T-helper 1 cell (primary cell): ENCODE data around the gene SYVN1.
A peak's percentile ranks its signal among the peaks of the same experiment; 100 is the strongest.
"Not testable (repeated sequence)": the region's sequence is repeated elsewhere in the genome, so short reads cannot be mapped to it uniquely, and the experiment has no call there.

Source experiments
- DNase-seq, 5 donors: peaks; one replicate each; pipeline ENCODE4 v3.0.0-alpha.2; 2012 to 2020
- total RNA-seq, 4 donors: gene quantifications; one replicate each; lab custom pipeline; 2026; lab: John Stamatoyannopoulos, UW

SYVN1 gene
- 50.7 to 71.7 (median 64.8) reads per million in 4 donors for total RNA-seq

DNA sequence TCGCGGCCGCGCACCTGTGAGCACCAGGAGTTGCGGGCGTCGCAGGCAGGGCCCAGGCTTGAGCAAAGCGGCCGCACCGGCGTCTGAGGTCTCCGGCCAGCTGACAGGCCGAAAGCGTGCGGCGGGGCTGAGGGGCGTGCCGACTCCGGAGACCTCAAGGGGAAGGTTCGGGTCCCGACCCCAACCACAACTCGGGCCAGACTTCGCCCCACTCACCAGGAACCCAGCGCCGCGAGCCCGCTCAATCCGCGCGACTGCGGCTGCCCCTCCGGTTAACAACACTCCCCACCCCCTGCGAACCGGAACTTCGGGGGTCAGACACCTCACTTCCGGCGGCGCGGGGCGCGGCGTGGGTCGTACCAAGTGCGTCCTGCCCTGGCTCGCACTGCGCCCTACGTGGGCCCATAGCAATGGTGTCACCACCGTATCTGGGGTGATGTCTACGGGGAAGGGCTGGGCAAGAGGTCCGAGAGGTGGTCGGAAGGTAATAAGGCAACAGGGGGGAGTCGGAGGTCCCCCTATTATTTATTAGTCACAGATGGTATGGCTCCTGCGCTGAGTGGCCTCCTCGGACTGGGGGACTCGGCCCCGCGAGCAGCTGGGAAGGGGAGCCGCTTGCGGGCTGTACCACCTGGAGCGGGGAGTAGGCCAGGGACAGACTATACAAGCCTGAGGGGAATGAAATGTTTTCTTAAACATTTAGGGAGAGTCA is at the start of gene SYVN1:
Gene SYVN1, minus strand, starts transcription at position 280 of the 712 bp plus-strand sequence. CDS start 918 bp downstream, outside the sequence.
- DNase-seq, result peak; percentile 81 to 91 (median 85)

DNA sequence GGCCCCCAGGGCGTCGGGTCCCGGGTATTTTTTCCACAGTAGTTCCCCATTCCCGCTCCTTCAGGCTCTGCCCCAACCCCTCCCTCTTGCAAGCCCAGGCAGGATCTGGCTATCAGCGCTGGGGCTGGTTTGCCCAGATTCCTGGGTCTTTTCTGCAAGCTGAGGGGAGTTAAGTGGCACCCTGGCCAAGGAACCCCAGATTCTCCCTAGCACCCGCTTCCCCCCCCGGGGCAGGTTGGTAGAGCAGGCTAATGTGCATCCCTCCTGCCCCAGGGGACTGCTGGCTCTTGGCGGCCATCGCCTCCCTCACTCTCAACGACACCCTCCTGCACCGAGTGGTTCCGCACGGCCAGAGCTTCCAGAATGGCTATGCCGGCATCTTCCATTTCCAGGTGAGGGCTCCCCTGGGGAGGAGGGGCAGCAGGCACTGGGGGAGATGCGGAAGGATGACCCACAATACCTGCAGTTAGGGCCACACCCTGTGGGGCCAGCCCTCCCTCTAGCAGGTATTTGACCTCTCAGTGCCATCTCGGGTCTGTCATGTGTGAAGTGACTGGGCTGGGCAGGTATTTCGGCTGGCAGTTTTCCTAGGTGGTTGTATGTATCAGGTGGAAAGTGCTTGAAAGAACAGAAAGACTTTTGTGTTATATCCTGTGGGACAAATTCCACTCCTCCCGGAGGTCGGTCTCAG is 49.0 kb upstream of the SYVN1 start:
- DNase-seq, result no peak

DNA sequence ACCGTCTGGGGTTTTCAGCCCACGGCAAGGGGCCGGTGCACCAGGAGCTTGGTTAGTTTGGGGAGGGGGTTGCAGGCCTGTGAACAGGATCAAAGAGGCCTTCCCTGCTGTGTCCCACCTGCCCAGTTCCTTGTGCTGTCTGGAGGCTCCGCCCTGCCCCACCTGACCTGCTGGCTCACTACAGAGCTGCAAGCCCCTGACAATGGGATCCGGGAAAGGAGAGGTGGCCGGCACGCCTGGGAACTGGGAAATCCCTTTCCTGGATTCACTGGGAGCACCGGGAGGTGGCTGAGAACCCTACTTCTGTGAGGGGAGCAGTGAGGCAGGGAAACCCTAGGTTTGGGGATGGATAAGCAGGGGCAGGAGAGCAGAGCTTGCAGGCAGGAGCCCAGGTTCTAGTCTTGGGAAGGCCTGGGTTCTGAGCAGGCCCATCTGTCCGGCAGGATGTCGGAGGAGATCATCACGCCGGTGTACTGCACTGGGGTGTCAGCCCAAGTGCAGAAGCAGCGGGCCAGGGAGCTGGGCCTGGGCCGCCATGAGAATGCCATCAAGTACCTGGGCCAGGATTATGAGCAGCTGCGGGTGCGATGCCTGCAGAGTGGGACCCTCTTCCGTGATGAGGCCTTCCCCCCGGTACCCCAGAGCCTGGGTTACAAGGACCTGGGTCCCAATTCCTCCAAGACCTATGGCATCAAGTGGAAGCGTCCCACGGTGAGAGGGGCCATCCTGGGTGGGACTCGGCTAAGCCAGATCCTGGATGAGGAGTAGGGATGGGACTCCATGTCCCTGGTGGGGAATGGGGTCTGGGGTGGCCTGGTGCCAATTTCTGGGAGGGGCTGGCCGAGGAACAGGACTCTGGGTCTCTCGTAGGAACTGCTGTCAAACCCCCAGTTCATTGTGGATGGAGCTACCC is 48.2 kb upstream of the SYVN1 start:
- DNase-seq, result no peak

- peak; percentile 47 to 79 (median 58) for DNase-seq
Measured at GRCh38 chr11:65181569-65182257, 47.4 kb upstream of the SYVN1 start, which contains the start of gene CAPN1. CAPN1 (plus strand) TSS chr11:65181928; CDS start chr11:65182702, 774 bp downstream.

- DNase-seq, result peak; percentile 36 to 54 (median 45)
Measured at GRCh38 chr11:65180877-65181568, 46.7 kb upstream of the SYVN1 start.

GRCh38 chr11:65174571-65175010 is 40.3 kb upstream of the SYVN1 start:
- not testable (repeated sequence) for DNase-seq

DNA sequence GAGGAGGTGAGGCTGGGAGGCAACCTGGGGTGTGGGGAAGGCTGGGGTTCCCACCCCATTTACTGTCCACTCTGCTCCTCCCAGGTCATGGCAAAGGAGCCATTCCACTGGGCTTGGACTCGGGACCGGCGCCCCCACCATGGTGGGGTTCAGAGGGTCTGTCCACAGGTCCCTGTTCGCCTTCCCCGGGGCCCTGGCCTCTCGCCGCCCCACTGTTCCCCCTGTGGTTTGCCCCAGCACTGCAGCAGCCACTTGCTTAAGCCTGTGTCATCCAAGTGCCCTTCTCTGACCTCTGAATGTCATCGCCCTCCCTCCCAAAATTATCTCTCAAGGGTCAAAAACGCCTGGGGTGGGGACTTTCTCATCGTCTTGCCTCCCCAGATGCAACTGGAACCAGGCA is 38.3 kb upstream of the SYVN1 start:
- DNase-seq, result no peak

DNA sequence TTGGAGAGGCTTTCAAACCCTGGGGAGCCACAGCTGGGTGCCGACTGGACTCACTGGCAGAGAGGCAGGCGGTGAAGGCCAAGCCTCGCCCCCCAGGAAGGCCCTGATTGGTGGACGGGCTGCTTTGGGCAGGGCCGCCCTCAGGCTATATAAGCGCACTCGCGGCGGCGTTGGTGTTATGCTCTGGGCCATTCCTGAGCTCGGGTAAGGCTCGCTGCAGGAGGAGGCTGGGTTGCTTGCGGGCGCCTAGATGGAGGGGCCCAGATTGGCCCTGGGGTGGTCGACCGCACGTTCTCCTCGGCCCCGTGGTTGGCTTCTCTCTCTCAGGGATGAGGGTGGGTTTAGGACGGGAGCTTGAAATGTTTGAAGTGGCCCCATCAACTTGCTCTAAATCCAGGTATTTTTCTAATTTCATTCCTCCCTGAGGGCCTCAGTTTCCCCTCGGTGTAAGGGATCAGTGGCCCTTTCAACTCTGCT is 35.8 kb upstream of the SYVN1 start, which contains the start of gene SPDYC:
Gene SPDYC, plus strand, starts transcription at position 176 of the 477 bp plus-strand sequence. CDS start 1,125 bp downstream, outside the sequence.
- DNase-seq, result no peak

DNA sequence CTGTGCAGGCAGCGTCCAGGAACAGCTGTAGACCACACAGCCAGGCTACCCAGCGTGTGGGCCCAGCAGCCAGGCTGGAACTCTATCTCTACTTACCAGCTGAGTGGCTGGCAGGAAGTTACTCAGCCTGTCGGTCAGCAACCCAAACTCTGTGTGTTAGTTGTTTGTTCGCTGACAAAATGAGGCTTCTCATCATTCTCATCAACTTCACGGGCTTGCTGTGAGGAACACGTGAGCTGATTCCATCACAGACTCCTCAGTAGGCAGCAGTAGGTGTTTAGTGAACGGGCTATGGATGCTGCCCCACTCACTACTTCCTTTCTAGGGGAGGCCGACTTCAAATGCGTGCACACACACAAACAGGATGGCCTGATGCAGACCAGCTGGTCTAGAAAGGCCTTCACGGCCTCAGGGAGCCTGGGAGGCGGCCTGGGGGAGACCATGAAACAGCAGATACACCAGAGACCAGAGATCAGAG is 34.9 kb upstream of the SYVN1 start:
- no peak for DNase-seq

GRCh38 chr11:65167656-65168055 is 33.3 kb upstream of the SYVN1 start:
- no peak for DNase-seq

DNA sequence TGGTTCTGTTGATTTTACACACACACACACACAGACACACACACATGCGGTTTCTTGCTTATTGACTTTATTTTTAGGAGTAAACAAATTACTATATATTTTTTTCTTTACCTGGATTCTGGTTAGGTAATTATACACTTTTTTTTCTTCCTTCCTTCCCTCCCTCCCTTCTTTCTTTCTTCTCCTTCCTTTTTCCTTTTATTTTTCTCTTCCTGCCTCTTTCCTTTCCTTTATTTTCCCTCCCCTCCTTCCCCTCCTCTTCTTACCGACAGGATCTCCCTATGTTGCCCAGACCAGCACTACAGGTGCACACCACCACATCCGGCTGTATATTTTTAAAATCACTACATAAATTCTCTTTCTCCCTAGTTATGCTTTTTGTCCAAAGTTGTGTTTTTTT is 32.6 kb upstream of the SYVN1 start:
- DNase-seq, result no peak

DNA sequence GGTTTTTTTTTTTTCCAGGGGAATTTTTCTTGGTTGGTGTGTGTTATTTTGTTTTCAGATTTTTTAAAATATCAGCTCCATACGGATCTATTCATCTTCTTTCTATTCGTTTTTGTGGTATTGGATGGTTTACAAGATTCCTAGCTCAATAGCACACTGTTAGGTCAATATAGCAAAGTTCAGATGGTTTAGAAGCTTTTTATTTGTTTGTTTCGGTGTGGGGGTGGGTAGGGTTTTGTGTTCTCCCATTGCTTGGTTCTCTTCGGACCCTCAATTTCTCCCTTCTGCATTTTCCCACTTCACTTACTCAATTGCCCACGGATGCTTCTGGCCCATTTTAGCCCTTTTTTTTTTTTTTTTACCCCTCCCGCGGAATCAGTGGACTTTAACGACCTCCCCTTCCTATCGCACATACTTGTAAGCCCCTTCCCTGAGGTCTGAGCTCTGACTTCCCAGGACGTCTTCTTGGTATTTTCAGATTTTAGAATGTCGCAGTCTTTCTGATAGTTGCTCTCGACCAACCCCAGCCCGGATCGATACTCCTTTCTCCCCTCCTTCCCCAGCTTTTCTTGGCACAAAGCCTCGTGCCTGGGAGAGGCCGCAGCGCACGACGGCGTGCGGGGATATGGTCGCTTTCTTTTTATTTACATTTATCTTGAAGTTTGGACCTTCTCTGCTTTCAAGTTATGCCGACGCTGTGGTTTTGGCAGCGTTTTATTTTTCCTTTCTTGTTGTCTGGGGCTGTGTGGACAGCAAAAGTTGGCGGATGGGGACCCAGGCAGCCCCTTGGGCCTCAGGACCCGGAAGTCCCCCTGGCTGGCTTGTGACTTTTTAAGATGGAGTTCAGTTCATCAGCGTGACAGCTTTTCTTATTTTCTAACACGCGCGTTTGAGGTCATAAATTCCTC is 31.3 kb upstream of the SYVN1 start:
- no peak for DNase-seq

- DNase-seq, result no peak
Measured at GRCh38 chr11:65163684-65164083, 29.4 kb upstream of the SYVN1 start.

DNA sequence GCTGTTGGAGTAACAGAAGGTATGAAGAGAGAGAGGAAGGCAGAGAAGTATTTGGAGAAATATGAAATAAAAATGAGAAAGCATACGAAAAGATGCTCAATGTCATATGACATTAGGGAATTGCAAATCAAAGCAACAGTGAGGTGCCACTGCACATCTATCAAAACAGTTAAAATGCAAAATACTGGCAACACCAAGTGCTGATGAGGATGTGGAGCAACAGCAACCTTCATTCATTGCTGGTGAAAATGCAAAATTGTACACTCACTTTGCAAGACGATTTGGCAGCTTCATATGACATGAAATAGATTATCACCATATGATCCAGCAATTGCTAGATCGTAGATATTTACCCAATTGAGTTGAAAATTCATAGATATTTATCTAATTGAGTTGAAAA is 26.3 kb upstream of the SYVN1 start:
- no peak for DNase-seq

GRCh38 chr11:65159012-65159411 is 24.7 kb upstream of the SYVN1 start:
- DNase-seq, result no peak

DNA sequence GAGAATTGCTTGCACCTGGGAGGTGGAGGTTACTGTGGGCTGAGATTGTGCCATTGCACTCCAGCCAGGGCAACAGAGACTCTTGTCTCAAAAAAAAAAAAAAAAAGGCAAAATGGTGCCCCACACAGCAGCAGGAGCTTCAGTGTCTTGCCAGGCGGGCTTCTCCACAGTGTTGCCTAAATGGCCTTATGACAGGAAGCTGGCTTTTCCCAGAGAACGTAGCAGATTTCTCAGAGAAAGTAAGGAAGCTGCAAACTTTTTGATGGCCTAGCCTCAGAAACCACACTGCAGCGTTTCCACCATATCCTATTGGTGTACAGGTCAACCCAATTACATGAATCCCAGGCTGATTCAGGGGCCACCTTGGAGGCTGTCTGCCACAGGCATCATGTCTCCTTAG is 23.0 kb upstream of the SYVN1 start:
- DNase-seq, result no peak

DNA sequence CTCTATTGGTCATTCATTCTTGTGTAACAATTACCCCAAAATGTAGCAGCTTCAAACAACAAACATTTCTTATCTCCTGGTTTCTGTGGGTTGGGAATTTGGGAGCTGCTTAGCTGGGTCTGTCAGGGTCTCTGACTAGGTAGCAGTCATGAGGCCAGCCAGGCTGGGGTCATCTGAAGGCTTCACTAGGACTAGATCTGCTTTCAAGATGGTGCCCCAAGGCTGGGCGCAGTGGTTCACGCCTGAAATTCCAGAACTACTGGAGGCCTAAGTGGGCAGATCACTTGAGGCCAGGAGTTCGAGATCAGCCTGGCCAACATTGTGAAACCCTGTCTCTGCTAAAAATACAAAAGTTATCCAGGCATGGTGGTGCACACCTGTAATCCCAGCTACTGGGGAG is 22.6 kb upstream of the SYVN1 start:
- no peak for DNase-seq

DNA sequence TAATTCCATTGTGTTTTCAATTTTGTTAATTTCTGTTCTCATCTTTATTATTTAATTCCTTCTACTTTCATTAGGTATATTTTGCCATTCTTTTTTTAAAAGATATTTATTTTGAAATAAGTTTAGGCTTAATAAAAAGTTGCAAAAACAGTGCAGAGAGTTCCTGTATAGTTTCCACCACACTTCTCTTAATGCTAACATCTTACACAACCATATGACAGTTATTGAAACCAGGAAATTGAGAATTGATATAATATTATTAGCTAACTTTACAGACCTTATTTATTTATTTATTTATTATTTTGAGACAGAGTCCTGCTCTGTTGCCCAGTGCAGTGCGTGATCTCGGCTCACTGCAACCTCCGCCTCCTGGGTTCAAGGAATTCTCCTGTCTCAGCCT is 21.9 kb upstream of the SYVN1 start:
- no peak for DNase-seq

- no peak for DNase-seq
Measured at GRCh38 chr11:65152122-65152521, 17.8 kb upstream of the SYVN1 start.

GRCh38 chr11:65151331-65151899 is 17.1 kb upstream of the SYVN1 start:
- DNase-seq, result no peak
